Activated B cell treated with CpG ODN at 0.5 μM for 24 hours (primary cell): ENCODE measurements around the gene ACP1. TPM values are rescaled to one million over a fixed set of nuclear protein-coding genes. Genes with fewer than 3 reads are reported as not detected.
A peak's percentile ranks its signal among the peaks of the same experiment; 100 is the strongest.

ENCODE experiments used
- ATAC-seq: fragments of 200-7000 bp; cut with Tn5 transposase; one replicate; pipeline ENCODE4 v1.10.0; 2021; ENCODE audit warnings: low read depth, mild to moderate bottlenecking, moderate library complexity
- CTCF ChIA-PET: fragments of 350-600 bp; sonication (Branson Sonifier 250); formaldehyde crosslinking; loops from one replicate; lab custom pipeline; 2021; ENCODE audit warnings: antibody characterized with exemption; lab: Charles Lee
- POLR2A ChIA-PET: fragments of 350-600 bp; sonication (Branson Sonifier 250); formaldehyde crosslinking; loops from one replicate; lab custom pipeline; 2021; ENCODE audit warnings: antibody characterized with exemption; lab: Charles Lee
- DNase-seq: peaks from one replicate; pipeline ENCODE4 v3.0.0; 2022
- H3K27ac Mint-ChIP-seq: one replicate; pipeline ENCODE4 v1.8.0; 2020; ENCODE audit warnings: mixed read lengths
- H3K27me3 Mint-ChIP-seq: one replicate; pipeline ENCODE4 v1.8.0; 2021; ENCODE audit warnings: mixed read lengths
- H3K36me3 Mint-ChIP-seq: one replicate; pipeline ENCODE4 v1.8.0; 2021; ENCODE audit warnings: low read depth, mixed read lengths
- H3K4me1 Mint-ChIP-seq: one replicate; pipeline ENCODE4 v1.8.0; 2021; ENCODE audit warnings: mixed read lengths
- H3K4me3 Mint-ChIP-seq: one replicate; pipeline ENCODE4 v1.8.0; 2020; ENCODE audit warnings: mild to moderate bottlenecking, mixed read lengths
- H3K9me3 Mint-ChIP-seq: one replicate; pipeline ENCODE4 v1.8.0; 2020; ENCODE audit warnings: mixed read lengths
- intact Hi-C: fragments of 100-400 bp; cut with micrococcal nuclease; formaldehyde crosslinking; loops from one replicate; pipeline ENCODE4 v1.15.1; 2024
- total RNA-seq: library from RNA; stranded (reverse); gene quantifications from 2 replicates; pipeline ENCODE4 v1.2.3, GENCODE V29; 2022
- TF ChIP-seq, protein P1 (sequence below): fragments of 200-600 bp; IDR thresholded peaks from one replicate; pipeline ENCODE4 v1.8.0; 2022; ENCODE audit warnings: antibody characterized with exemption, mild to moderate bottlenecking

ACP1 gene
- 80.1 and 81.8 TPM in 2 replicates for total RNA-seq

DNA sequence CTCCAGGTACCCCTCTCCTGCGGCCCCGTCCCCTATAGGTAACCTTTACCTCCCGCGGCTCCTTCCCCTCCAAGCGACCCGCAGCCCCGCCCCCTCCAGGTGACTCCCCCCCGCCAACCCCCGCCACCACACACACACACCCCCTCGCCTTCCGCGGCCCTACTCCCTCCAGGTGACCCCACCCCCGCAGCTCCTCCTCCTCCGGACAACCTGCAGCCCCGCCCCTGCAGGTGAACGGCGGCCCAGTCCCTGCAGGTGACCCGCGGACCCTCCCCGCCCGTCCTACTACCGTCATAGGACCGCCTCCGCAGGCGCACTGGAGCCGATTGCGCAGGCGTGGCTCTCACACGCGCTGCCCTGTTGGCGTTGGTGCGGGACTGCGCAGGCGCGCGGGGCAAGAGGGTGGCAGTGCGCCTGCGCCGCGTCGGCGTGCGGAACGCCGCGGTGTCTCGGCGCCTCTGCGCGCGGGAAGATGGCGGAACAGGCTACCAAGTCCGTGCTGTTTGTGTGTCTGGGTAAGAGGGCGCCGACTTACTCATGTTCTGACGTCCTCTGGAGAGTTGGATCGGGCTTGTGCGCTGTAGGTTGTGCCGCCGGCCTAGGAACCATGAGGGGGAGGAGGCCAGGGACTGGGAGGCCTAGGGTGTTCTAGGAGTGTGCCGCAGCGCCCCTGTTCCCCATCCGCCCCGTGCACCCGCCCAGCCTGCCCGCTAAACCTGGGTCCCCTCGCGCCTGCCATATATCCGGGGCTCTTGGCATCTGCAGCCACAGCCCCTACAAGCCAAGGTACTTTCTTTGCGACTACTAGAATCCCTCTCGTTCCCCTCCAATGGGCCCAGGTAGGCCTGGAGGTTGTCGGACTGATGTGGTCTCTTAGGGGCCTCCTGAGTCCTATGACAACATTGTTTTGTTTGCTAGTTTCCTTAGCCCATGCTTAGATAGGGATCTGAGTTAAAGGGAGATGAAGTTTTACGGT is at the start of gene ACP1:
ACP1 (plus strand) TSS at position 455 of the 976 bp plus-strand sequence; CDS start at position 473, 18 bp downstream.
- Mint-ChIP-seq H3K4me3 (peak within 1 kb of the TSS; percentile 93), H3K9me3 (no peaks in the 10 kb centered on the region), H3K27ac (peak within 1 kb of the TSS; percentile 93), H3K4me1 (peaks cover 49% of the 10 kb centered on the region), H3K27me3 (no peaks in the 10 kb centered on the region), H3K36me3 (peaks cover 29% of the 10 kb centered on the region)
- ATAC-seq, result peak; percentile 85
- ChIA-PET POLR2A (interaction anchor here (0.8 kb wide), 1 partner anchor 21 kb away, joined by 3 read pairs; no protein-coding TSS in a partner anchor), CTCF (no interaction called here)
- peak; percentile 95 for DNase-seq
- intact Hi-C loops, result loop anchor here (1.0 to 5.0 kb wide), 4 partner anchors 18 to 413 kb away; partner anchors contain the start of gene TMEM18
- TF ChIP-seq, protein P1, sequence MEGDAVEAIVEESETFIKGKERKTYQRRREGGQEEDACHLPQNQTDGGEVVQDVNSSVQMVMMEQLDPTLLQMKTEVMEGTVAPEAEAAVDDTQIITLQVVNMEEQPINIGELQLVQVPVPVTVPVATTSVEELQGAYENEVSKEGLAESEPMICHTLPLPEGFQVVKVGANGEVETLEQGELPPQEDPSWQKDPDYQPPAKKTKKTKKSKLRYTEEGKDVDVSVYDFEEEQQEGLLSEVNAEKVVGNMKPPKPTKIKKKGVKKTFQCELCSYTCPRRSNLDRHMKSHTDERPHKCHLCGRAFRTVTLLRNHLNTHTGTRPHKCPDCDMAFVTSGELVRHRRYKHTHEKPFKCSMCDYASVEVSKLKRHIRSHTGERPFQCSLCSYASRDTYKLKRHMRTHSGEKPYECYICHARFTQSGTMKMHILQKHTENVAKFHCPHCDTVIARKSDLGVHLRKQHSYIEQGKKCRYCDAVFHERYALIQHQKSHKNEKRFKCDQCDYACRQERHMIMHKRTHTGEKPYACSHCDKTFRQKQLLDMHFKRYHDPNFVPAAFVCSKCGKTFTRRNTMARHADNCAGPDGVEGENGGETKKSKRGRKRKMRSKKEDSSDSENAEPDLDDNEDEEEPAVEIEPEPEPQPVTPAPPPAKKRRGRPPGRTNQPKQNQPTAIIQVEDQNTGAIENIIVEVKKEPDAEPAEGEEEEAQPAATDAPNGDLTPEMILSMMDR, result no peak

DNA sequence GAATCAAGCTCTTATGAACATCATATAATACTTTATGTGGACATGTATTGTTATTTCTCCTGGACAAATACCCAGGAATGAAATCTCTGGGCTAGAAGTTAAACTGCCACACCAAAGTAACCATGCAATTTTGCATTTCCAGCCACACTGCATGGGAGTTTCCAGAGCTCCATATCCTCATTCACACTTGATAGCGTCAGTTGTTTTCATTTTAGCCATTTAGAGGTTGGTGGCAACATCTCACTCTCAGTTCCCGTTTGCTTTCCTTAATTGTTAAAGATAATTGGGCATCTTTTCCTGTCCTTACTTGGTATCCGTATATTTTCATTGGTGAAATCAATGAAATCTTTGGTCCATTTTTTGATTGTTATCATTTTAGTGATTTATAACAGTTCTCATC is 48.7 kb upstream of the ACP1 start:
- no peak overlapping the region for H3K27ac Mint-ChIP-seq
- POLR2A ChIA-PET, result no interaction called here
- no peaks in the 10 kb centered on the region for H3K4me1 Mint-ChIP-seq
- TF ChIP-seq, protein P1, result no peak
- DNase-seq (no peak), ATAC-seq (no peak)
- intact Hi-C loops, result no loop called here
- peaks cover 20% of the 10 kb centered on the region for H3K36me3 Mint-ChIP-seq
- peaks cover 5% of the 10 kb centered on the region for H3K9me3 Mint-ChIP-seq
- no peak overlapping the region for H3K4me3 Mint-ChIP-seq
- CTCF ChIA-PET, result no interaction called here
- H3K27me3 Mint-ChIP-seq, result peaks cover 6% of the 10 kb centered on the region

DNA sequence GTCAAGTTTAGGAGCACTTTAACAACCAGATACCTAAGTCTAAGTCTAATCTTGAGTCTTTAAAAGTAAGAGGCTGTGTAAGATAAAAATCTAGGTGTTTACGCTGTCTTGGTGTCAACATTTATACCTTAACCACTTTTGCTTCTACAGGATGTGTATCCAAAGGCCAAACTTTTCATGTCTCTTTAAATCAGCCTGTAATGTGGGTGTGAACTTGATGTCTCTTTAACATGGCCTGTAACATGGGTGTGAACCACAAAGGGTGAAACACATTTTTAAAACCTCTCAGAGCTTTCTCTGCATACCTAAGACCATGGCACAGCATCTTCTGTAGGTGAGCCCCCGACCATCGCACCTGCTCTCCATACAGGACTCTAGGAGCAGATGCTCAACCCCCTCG is 41.3 kb upstream of the ACP1 start:
- ChIA-PET POLR2A (no interaction called here), CTCF (no interaction called here)
- no peak for ATAC-seq
- intact Hi-C loops, result no loop called here
- TF ChIP-seq, protein P1, result no peak
- DNase-seq, result no peak
- Mint-ChIP-seq H3K4me3 (no peak overlapping the region), H3K4me1 (no peaks in the 10 kb centered on the region), H3K27ac (no peak overlapping the region), H3K27me3 (no peaks in the 10 kb centered on the region), H3K36me3 (peaks cover 68% of the 10 kb centered on the region), H3K9me3 (no peaks in the 10 kb centered on the region)

DNA sequence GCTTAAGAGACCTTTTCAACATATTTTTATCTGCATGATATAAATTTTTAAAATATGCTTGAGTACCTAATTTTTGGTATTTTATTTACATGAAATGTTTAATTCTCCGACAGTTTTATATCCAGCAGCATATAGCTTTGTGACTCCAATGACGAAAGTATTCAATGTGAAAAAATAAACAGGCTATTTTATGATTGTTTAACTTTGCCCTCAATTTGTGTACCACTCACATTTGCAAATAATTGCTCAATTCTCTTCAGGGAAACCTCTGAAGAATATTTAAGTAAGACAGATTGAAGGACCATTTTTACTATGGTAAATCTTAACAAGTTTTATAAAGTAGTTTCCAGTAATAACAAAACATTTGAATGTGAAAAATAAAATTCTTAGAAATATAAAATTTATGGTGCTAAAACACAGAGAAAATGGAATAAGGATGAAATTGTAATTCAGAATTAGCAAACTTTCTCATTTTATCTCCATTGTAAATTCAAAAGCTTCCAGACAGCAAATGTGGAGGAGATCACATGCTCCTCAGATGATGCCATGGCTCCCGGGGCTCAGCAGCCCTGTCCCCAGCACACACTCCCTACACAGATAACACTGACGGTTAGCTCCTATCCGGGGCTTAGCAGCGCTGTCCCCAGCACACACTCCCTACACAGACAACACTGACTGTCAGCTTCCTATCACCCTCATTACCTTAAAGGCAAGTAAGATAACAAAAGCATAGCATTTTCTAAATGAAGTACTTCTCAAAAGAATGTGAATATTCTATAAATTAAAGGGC is 40.6 kb upstream of the ACP1 start:
- Mint-ChIP-seq H3K27me3 (no peaks in the 10 kb centered on the region), H3K4me1 (no peaks in the 10 kb centered on the region), H3K4me3 (no peak overlapping the region), H3K36me3 (peaks cover 69% of the 10 kb centered on the region), H3K9me3 (no peaks in the 10 kb centered on the region), H3K27ac (no peak overlapping the region)
- DNase-seq (no peak), ATAC-seq (no peak)
- TF ChIP-seq, protein P1, result no peak
- CTCF ChIA-PET, result no interaction called here
- intact Hi-C loops, result no loop called here
- POLR2A ChIA-PET, result no interaction called here

DNA sequence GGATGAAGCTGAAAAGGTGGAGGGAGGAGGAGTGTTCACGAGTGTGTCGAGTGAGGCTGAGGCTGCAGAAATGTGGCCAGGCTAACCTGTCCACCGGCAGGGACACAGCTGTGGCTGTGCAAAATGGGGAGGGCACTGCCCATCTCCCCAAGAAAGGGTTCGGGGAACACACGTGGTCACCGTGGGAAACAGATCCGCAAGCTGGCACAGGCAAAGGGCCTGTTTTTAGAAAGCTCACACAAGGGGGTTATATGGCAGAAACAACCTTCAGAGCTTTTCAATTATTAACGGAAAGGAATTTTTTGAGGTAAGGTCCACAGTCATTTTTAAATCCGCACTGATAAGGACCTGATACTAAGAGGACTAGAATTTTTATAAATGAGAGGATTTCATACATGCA is 36.6 kb upstream of the ACP1 start:
- intact Hi-C loops, result no loop called here
- H3K4me1 Mint-ChIP-seq, result no peaks in the 10 kb centered on the region
- no peak overlapping the region for H3K4me3 Mint-ChIP-seq
- no peaks in the 10 kb centered on the region for H3K27me3 Mint-ChIP-seq
- ATAC-seq (no peak), DNase-seq (no peak)
- TF ChIP-seq, protein P1, result no peak
- H3K27ac Mint-ChIP-seq, result no peak overlapping the region
- ChIA-PET POLR2A (no interaction called here), CTCF (no interaction called here)
- H3K9me3 Mint-ChIP-seq, result no peaks in the 10 kb centered on the region
- H3K36me3 Mint-ChIP-seq, result peaks cover 69% of the 10 kb centered on the region
